Adrenal gland (tissue), 5 donors: ENCODE results near the gene CENPL.
"Not testable (repeated sequence)": the region's sequence is repeated elsewhere in the genome, so short reads cannot be mapped to it uniquely, and the experiment has no call there.

Experiments
- CTCF ChIP-seq, 6 experiments: fragments of 450-650 bp in 4 of 6; fragments of 200-600 bp in 2 of 6; sonication (generic) in 1 of 6; IDR thresholded peaks; 1 replicate in 5 of 6; 2 replicates in 1 of 6; pipeline versions ENCODE4 v1.5.1 to v1.8.0; 2016 to 2021; ENCODE audit warnings: antibody characterized with exemption in 6 of 6, mild to moderate bottlenecking in 2 of 6, moderate library complexity in 1 of 6
- POLR2A ChIP-seq, 2 donors: fragments of 450-650 bp; IDR thresholded peaks; one replicate each; pipeline ENCODE4 v1.6.1; 2017; ENCODE audit warnings: antibody characterized with exemption in 2 of 2, mild to moderate bottlenecking in 2 of 2, moderate library complexity in 1 of 2
- donor health status: DM: no; HTN: no; CAD: no.

DNA sequence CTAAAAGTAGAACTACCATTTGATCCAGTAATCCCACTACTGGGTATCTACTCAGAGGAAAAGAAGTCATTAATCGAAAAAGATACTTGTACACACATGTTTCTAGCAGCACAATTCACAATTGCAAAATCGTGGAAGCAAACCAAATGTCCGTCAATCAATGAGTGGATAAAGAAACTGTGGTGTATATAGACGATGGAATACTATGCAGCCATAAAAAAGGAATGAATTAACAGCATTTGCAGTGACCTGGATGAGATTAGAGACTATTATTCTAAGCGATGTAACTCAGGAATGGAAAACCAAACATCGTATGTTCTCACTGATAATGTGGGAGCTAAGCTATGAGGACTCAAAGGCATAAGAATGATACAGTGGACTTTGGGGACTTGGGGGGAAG lies 60.4 kb downstream of the CENPL start:
- not testable (repeated sequence) for TF ChIP-seq POLR2A, CTCF (IDR thresholded peaks at IDR 0.05)
